Osteocyte (in vitro differentiated cells): ENCODE results near the gene ZSWIM5. TPM values are rescaled to one million over a fixed set of nuclear protein-coding genes. Genes with fewer than 3 reads are reported as not detected.

Experiments
- DNase-seq: peaks from one replicate; pipeline ENCODE4 v3.0.0; 2021; ENCODE audit warnings: mixed read lengths; ENCODE audit not compliant: unreplicated experiment; ENCODE audit errors: extremely low spot score
- H3K27ac Mint-ChIP-seq: one replicate; pipeline ENCODE4 v1.8.0; 2021; ENCODE audit warnings: mild to moderate bottlenecking, mixed read lengths; ENCODE audit not compliant: unreplicated experiment
- H3K27me3 Mint-ChIP-seq: one replicate; pipeline ENCODE4 v1.8.0; 2021; ENCODE audit warnings: mixed read lengths; ENCODE audit not compliant: unreplicated experiment
- H3K36me3 Mint-ChIP-seq: one replicate; pipeline ENCODE4 v1.8.0; 2021; ENCODE audit warnings: mixed read lengths; ENCODE audit not compliant: unreplicated experiment
- H3K4me1 Mint-ChIP-seq: one replicate; pipeline ENCODE4 v1.8.0; 2021; ENCODE audit warnings: mixed read lengths; ENCODE audit not compliant: unreplicated experiment
- H3K4me3 Mint-ChIP-seq: one replicate; pipeline ENCODE4 v1.8.0; 2021; ENCODE audit warnings: mild to moderate bottlenecking, moderate library complexity, mixed read lengths; ENCODE audit not compliant: unreplicated experiment
- H3K9me3 Mint-ChIP-seq: one replicate; pipeline ENCODE4 v1.8.0; 2021; ENCODE audit warnings: mixed read lengths; ENCODE audit not compliant: unreplicated experiment
- CTCF ChIP-seq: fragments of 200-600 bp; sonication (generic); IDR thresholded peaks from 2 replicates; pipeline ENCODE4 v1.5.0; 2021; ENCODE audit warnings: antibody characterized with exemption, mild to moderate bottlenecking, moderate library complexity
- total RNA-seq: library from RNA; stranded (reverse); gene quantifications from 2 replicates; pipeline ENCODE4 v1.2.1, GENCODE V29; 2021

The ZSWIM5 gene
- total RNA-seq, 1 donor from 2014 or later: 0.73 TPM

GRCh38 chr1:45011837-45012638, 194.4 kb downstream of the ZSWIM5 start, which contains the start of gene UROD:
Gene UROD (plus strand): TSS chr1:45012254. CDS start chr1:45012266, 12 bp downstream.
- Mint-ChIP-seq H3K9me3 (no peaks in the 10 kb centered on the region), H3K27ac (peak within 1 kb of the TSS; percentile 96), H3K4me3 (peak within 1 kb of the TSS; percentile 88), H3K27me3 (no peaks in the 10 kb centered on the region), H3K36me3 (peaks cover 20% of the 10 kb centered on the region), H3K4me1 (peaks cover 38% of the 10 kb centered on the region)
- peak; percentile 95 for DNase-seq
- TF ChIP-seq CTCF: no peak

- H3K4me3 Mint-ChIP-seq: peak within 1 kb of the TSS; percentile 88
- H3K27me3 Mint-ChIP-seq: no peaks in the 10 kb centered on the region
- peak within 1 kb of the TSS; percentile 96 for H3K27ac Mint-ChIP-seq
- peak; percentile 86 for DNase-seq
- peaks cover 38% of the 10 kb centered on the region for H3K4me1 Mint-ChIP-seq
- H3K36me3 Mint-ChIP-seq: peaks cover 25% of the 10 kb centered on the region
- TF ChIP-seq CTCF: no peak
- no peaks in the 10 kb centered on the region for H3K9me3 Mint-ChIP-seq
Measured at GRCh38 chr1:45010855-45011811, 195.3 kb downstream of the ZSWIM5 start, which contains the start of gene HECTD3. Gene HECTD3 (minus strand): TSS chr1:45011324. CDS start chr1:45011257, 67 bp downstream.

GRCh38 chr1:45009956-45010854, 196.2 kb downstream of the ZSWIM5 start:
- peak; percentile 77 for DNase-seq
- Mint-ChIP-seq H3K4me3 (peak overlapping the region; percentile 88), H3K4me1 (peaks cover 38% of the 10 kb centered on the region), H3K36me3 (peaks cover 32% of the 10 kb centered on the region), H3K27me3 (no peaks in the 10 kb centered on the region), H3K9me3 (no peaks in the 10 kb centered on the region), H3K27ac (peak overlapping the region; percentile 50)
- no peak for TF ChIP-seq CTCF

GRCh38 chr1:45009296-45009865, 197.0 kb downstream of the ZSWIM5 start:
- Mint-ChIP-seq H3K4me3 (peak overlapping the region; percentile 88), H3K4me1 (peaks cover 32% of the 10 kb centered on the region), H3K27ac (no peak overlapping the region), H3K27me3 (no peaks in the 10 kb centered on the region), H3K36me3 (peaks cover 35% of the 10 kb centered on the region), H3K9me3 (no peaks in the 10 kb centered on the region)
- DNase-seq: peak; percentile 65
- TF ChIP-seq CTCF: no peak
